GM12878 (cell line): Measurements from ENCODE around the gene CHIC2.

Source experiments
- CHD1 ChIP-seq: IDR thresholded peaks from 2 replicates; pipeline ENCODE4 v1.6.1; 2012; ENCODE audit warnings: low read depth, low read length, improper control_type of control experiment
- EP300 ChIP-seq, 2 experiments: fragments of 150-350 bp in 1 of 2; IDR thresholded peaks; 2 replicates each; pipeline ENCODE4 v1.6.1; 2011 to 2012; ENCODE audit warnings: low read depth in 2 of 2, low read length in 2 of 2, borderline replicate concordance in 1 of 2, improper control_type of control experiment in 1 of 2, inconsistent platforms in 1 of 2; ENCODE audit not compliant: control insufficient read depth in 1 of 2
- GATAD2B ChIP-seq: fragments of 450-650 bp; conservative IDR thresholded peaks from 2 replicates; pipeline ENCODE4 v1.6.1; 2017; ENCODE audit warnings: low read depth, mild to moderate bottlenecking, moderate library complexity
- MXI1 ChIP-seq: fragments of 150-350 bp; IDR thresholded peaks from 2 replicates; pipeline ENCODE4 v1.6.1; 2011; ENCODE audit warnings: low read depth, mild to moderate bottlenecking, inconsistent platforms, low read length, improper control_type of control experiment
- NFYB ChIP-seq: IDR thresholded peaks from 2 replicates; pipeline ENCODE4 v1.6.1; 2011; ENCODE audit warnings: low read depth, mild to moderate bottlenecking, low read length, improper control_type of control experiment, moderate library complexity; ENCODE audit not compliant: insufficient read depth
- POLR2AphosphoS5 ChIP-seq: IDR thresholded peaks from 2 replicates; pipeline ENCODE4 v1.6.1; 2011; ENCODE audit warnings: mild to moderate bottlenecking, low read length, inconsistent platforms
- TCF12 ChIP-seq: IDR thresholded peaks from 2 replicates; pipeline ENCODE4 v1.6.1; 2011; ENCODE audit warnings: low read depth, mild to moderate bottlenecking, low read length
- ZNF274 ChIP-seq: IDR thresholded peaks from one replicate; pipeline ENCODE4 v1.8.0; 2011; ENCODE audit not compliant: insufficient read length, insufficient read depth
- TF ChIP-seq, protein P1 (sequence below): IDR thresholded peaks from 2 replicates; pipeline ENCODE4 v1.6.1; 2011; ENCODE audit warnings: low read depth, mild to moderate bottlenecking, low read length, moderate library complexity, borderline replicate concordance; ENCODE audit errors: extremely low read depth
- TF ChIP-seq, protein P2 (sequence below), 3 experiments: IDR thresholded peaks in 2 of 3; conservative IDR thresholded peaks in 1 of 3; 2 replicates each; pipeline ENCODE4 v1.5.1; 2011; ENCODE audit warnings: low read depth in 3 of 3, low read length in 3 of 3, mild to moderate bottlenecking in 3 of 3, control low read depth in 2 of 3, moderate library complexity in 2 of 3, inconsistent platforms in 1 of 3, mixed read lengths in 1 of 3; ENCODE audit not compliant: control insufficient read depth in 2 of 3, insufficient read depth in 1 of 3; ENCODE audit errors: extremely low read depth in 1 of 3

DNA sequence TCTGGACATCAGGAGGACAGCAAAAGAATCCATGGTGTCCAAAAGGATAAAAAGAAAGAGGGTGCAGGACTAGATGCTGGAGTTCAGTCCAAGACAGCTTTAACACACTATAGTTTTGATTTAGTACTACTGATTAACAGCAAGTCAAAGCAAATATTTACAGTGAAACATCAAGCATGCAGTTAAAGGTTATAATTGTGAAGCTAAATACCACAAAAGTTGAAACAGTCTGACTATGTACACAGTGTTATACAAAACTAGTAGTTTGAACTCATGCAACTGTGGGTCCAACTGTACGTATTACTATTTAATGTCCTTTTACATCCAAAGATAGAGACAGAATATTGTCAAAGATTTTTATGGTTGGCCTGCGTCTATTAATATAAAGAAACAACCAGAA lies 57.6 kb downstream of the CHIC2 start:
- TF ChIP-seq POLR2AphosphoS5 (no peak), MXI1 (no peak), GATAD2B (no peak), NFYB (no peak), TCF12 (no peak), CHD1 (no peak), EP300 (IDR thresholded peaks at IDR 0.05; ENCODE audit: borderline replicate concordance in 1 of 2, control insufficient read depth in 1 of 2, low read depth in 2 of 2, low read length in 2 of 2) (no peak), ZNF274 (no peak)
- TF ChIP-seq, protein P1, sequence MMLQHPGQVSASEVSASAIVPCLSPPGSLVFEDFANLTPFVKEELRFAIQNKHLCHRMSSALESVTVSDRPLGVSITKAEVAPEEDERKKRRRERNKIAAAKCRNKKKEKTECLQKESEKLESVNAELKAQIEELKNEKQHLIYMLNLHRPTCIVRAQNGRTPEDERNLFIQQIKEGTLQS = no peak
- TF ChIP-seq, protein P2, sequence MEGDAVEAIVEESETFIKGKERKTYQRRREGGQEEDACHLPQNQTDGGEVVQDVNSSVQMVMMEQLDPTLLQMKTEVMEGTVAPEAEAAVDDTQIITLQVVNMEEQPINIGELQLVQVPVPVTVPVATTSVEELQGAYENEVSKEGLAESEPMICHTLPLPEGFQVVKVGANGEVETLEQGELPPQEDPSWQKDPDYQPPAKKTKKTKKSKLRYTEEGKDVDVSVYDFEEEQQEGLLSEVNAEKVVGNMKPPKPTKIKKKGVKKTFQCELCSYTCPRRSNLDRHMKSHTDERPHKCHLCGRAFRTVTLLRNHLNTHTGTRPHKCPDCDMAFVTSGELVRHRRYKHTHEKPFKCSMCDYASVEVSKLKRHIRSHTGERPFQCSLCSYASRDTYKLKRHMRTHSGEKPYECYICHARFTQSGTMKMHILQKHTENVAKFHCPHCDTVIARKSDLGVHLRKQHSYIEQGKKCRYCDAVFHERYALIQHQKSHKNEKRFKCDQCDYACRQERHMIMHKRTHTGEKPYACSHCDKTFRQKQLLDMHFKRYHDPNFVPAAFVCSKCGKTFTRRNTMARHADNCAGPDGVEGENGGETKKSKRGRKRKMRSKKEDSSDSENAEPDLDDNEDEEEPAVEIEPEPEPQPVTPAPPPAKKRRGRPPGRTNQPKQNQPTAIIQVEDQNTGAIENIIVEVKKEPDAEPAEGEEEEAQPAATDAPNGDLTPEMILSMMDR (IDR thresholded peaks at IDR 0.05 in 2 of 3, conservative IDR thresholded peaks at IDR 0.05 in 1 of 3; ENCODE audit: control insufficient read depth in 2 of 3, extremely low read depth in 1 of 3, insufficient read depth in 1 of 3, low read depth in 3 of 3, low read length in 3 of 3) = no peak
